Mesothelial cell of epicardium (in vitro differentiated cells): Measurements from ENCODE around the gene COL19A1. TPM values are rescaled to one million over a fixed set of nuclear protein-coding genes. Genes with fewer than 3 reads are reported as not detected.
"Not testable (repeated sequence)": the region's sequence is repeated elsewhere in the genome, so short reads cannot be mapped to it uniquely, and the experiment has no call there.

Experiments used
- DNase-seq, 2 experiments: peaks; one replicate each; pipeline ENCODE4 v3.0.0; 2021; ENCODE audit warnings: low spot score in 2 of 2; ENCODE audit not compliant: unreplicated experiment in 2 of 2
- H3K27ac Mint-ChIP-seq: 2 replicates; pipeline ENCODE4 v1.8.0; 2021; ENCODE audit warnings: mixed read lengths
- H3K27me3 Mint-ChIP-seq: 2 replicates; pipeline ENCODE4 v1.8.0; 2021; ENCODE audit warnings: low read depth, mixed read lengths
- H3K36me3 Mint-ChIP-seq: 2 replicates; pipeline ENCODE4 v1.8.0; 2021; ENCODE audit warnings: mixed read lengths
- H3K4me1 Mint-ChIP-seq: 2 replicates; pipeline ENCODE4 v1.8.0; 2021; ENCODE audit warnings: mixed read lengths
- H3K4me3 Mint-ChIP-seq: 2 replicates; pipeline ENCODE4 v1.8.0; 2021; ENCODE audit warnings: mild to moderate bottlenecking, moderate library complexity, mixed read lengths
- H3K9me3 Mint-ChIP-seq: 2 replicates; pipeline ENCODE4 v1.8.0; 2021; ENCODE audit warnings: mixed read lengths
- CTCF ChIP-seq: fragments of 200-600 bp; sonication (generic); IDR thresholded peaks from one replicate; pipeline ENCODE4 v1.5.0; 2021; ENCODE audit warnings: antibody characterized with exemption; ENCODE audit not compliant: unreplicated experiment
- total RNA-seq: library from RNA; stranded (reverse); gene quantifications from 3 replicates; pipeline ENCODE4 v1.2.1, GENCODE V29; 2021

Gene COL19A1
- total RNA-seq, 1 donor from 2014 or later = 0.25 TPM

- Mint-ChIP-seq H3K4me1 (no peaks in the 10 kb centered on the region), H3K4me3 (no peak overlapping the region), H3K27me3 (no peaks in the 10 kb centered on the region), H3K9me3 (peaks cover 18% of the 10 kb centered on the region), H3K36me3 (no peaks in the 10 kb centered on the region), H3K27ac (no peak overlapping the region)
- DNase-seq = no peak
- no peak for TF ChIP-seq CTCF
These were observed 122.2 kb downstream of the COL19A1 start for GRCh38 chr6:69988458-69989126.

- Mint-ChIP-seq H3K36me3 (no peaks in the 10 kb centered on the region), H3K9me3 (peaks cover 17% of the 10 kb centered on the region), H3K4me3 (no peak overlapping the region), H3K27ac (no peak overlapping the region), H3K4me1 (no peaks in the 10 kb centered on the region), H3K27me3 (peaks cover 2% of the 10 kb centered on the region)
- TF ChIP-seq CTCF = no peak
- no peak for DNase-seq
These were observed 127.9 kb downstream of the COL19A1 start for GRCh38 chr6:69994251-69994650.

- H3K27me3 Mint-ChIP-seq = no peaks in the 10 kb centered on the region
- no peak overlapping the region for H3K27ac Mint-ChIP-seq
- peaks cover 1% of the 10 kb centered on the region for H3K36me3 Mint-ChIP-seq
- H3K4me3 Mint-ChIP-seq = no peak overlapping the region
- peaks cover 38% of the 10 kb centered on the region for H3K9me3 Mint-ChIP-seq
- no peaks in the 10 kb centered on the region for H3K4me1 Mint-ChIP-seq
- DNase-seq = no peak
- no peak for TF ChIP-seq CTCF
These were observed 141.8 kb downstream of the COL19A1 start for GRCh38 chr6:70008189-70008588.

- not testable (repeated sequence) for H3K4me3 Mint-ChIP-seq, H3K27ac Mint-ChIP-seq, H3K27me3 Mint-ChIP-seq, DNase-seq, H3K4me1 Mint-ChIP-seq, H3K36me3 Mint-ChIP-seq
- peaks cover 24% of the 10 kb centered on the region for H3K9me3 Mint-ChIP-seq
These were observed 144.0 kb downstream of the COL19A1 start for GRCh38 chr6:70010339-70010738.

GRCh38 chr6:70023201-70023600 is 156.8 kb downstream of the COL19A1 start:
- not testable (repeated sequence) for H3K9me3 Mint-ChIP-seq, DNase-seq, H3K27ac Mint-ChIP-seq, H3K4me3 Mint-ChIP-seq, H3K36me3 Mint-ChIP-seq, H3K27me3 Mint-ChIP-seq, H3K4me1 Mint-ChIP-seq

- DNase-seq = no peak
- Mint-ChIP-seq H3K4me1 (no peaks in the 10 kb centered on the region), H3K4me3 (no peak overlapping the region), H3K36me3 (no peaks in the 10 kb centered on the region), H3K9me3 (no peaks in the 10 kb centered on the region), H3K27ac (no peak overlapping the region), H3K27me3 (peaks cover 2% of the 10 kb centered on the region)
- TF ChIP-seq CTCF = no peak
These were observed 161.9 kb downstream of the COL19A1 start for GRCh38 chr6:70028246-70028645.

GRCh38 chr6:70028926-70029325 is 162.6 kb downstream of the COL19A1 start:
- Mint-ChIP-seq H3K36me3 (no peaks in the 10 kb centered on the region), H3K4me1 (peaks cover 1% of the 10 kb centered on the region), H3K4me3 (no peak overlapping the region), H3K27me3 (peaks cover 2% of the 10 kb centered on the region), H3K27ac (no peak overlapping the region), H3K9me3 (no peaks in the 10 kb centered on the region)
- DNase-seq = no peak
- TF ChIP-seq CTCF = no peak
